NB4 (cell line): ENCODE data around the gene LUZP2.

Experiments used
- DNase-seq: peaks from one replicate; pipeline ENCODE4 v3.0.0; 2010; ENCODE audit warnings: low read depth
- H3K4me3 ChIP-seq: one replicate; pipeline ENCODE4 v1.5.1; 2011; ENCODE audit warnings: mild to moderate bottlenecking, low read depth, low read length, moderate library complexity
- CTCF ChIP-seq: IDR thresholded peaks from one replicate; pipeline ENCODE4 v1.5.1; 2012; ENCODE audit warnings: low read depth, low read length
- MYC ChIP-seq: IDR thresholded peaks from 2 replicates; pipeline ENCODE4 v1.6.1; 2011; ENCODE audit warnings: low read depth, low read length
- POLR2A ChIP-seq: IDR thresholded peaks from 2 replicates; pipeline ENCODE4 v1.6.1; 2011; ENCODE audit warnings: mild to moderate bottlenecking; ENCODE audit not compliant: insufficient read length; ENCODE audit errors: extremely low read depth
- TF ChIP-seq, protein P1 (sequence below): IDR thresholded peaks from 2 replicates; pipeline ENCODE4 v1.6.1; 2011; ENCODE audit warnings: low read depth, low read length

LUZP2 gene

GRCh38 chr11:24900514-24900913, 403.7 kb downstream of the LUZP2 start:
- H3K4me3 ChIP-seq: no peak overlapping the region
- TF ChIP-seq MYC: no peak
- no peak for TF ChIP-seq CTCF
- TF ChIP-seq, protein P1, sequence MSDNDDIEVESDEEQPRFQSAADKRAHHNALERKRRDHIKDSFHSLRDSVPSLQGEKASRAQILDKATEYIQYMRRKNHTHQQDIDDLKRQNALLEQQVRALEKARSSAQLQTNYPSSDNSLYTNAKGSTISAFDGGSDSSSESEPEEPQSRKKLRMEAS: no peak
- no peak for TF ChIP-seq POLR2A
- no peak for DNase-seq

DNA sequence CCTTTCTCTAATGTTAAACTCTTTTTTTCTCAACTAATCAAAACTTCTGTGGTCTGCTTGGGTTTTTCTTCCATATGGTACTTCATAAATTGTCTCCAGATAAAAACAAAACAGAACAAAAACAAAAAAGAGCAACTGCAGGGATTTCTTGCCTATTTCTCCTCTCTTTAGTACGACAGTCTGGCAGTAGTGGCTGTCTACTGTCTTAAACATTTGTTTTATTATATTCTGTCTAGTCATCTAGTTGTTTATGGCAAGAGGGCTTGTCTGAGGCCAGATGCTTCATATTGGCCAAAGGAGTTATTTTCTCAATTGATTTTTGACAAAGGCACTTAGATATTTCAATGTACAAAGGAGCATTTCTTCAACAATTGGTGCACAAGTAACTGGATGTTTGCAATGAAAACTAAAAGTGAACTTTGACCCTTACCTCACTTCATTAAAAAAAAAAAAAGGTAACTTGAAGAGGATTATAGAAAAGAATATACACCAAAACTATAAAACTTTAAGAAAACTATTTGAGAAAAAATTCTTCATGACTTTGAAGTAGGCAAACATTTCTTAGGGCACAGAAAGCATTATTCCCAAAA, 404.2 kb downstream of the LUZP2 start:
- TF ChIP-seq MYC (no peak), POLR2A (no peak), CTCF (no peak)
- TF ChIP-seq, protein P1: no peak
- no peak for DNase-seq
- H3K4me3 ChIP-seq: no peak overlapping the region

GRCh38 chr11:24903555-24903954, 406.7 kb downstream of the LUZP2 start:
- DNase-seq: no peak
- H3K4me3 ChIP-seq: no peak overlapping the region
- TF ChIP-seq CTCF (no peak), MYC (no peak), POLR2A (no peak)
- TF ChIP-seq, protein P1: no peak

DNA sequence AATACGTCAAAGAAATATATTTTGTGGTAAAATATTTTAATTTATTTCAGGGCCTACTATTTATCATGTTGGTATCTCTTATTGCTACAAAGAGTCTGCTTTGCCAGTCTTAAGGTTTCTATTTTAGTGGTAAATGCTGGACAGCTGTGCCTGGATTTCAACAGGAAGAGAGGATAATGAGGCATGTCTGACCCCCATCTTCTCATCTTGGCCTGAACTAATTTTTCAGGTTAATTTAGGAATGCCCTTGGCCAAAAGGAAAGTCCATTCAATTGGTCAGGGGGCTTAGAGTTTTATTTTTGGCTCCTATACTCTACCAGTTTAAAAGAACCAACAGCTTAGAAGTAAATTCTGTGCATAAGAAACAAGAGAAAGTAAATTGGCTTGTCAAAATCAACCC, 428.2 kb downstream of the LUZP2 start:
- no peak overlapping the region for H3K4me3 ChIP-seq
- TF ChIP-seq CTCF: no peak
- TF ChIP-seq MYC: no peak
- TF ChIP-seq, protein P1: no peak
- no peak for TF ChIP-seq POLR2A
- DNase-seq: no peak

- no peak for DNase-seq
- TF ChIP-seq, protein P1: no peak
- TF ChIP-seq POLR2A: no peak
- TF ChIP-seq MYC: no peak
- no peak for TF ChIP-seq CTCF
Measured at GRCh38 chr11:24932110-24933000, 435.5 kb downstream of the LUZP2 start.

More at GRCh38 chr11:24932110-24933000, 435.5 kb downstream of the LUZP2 start:
- H3K4me3 ChIP-seq: no peak overlapping the region
